ENCODE results near the gene DCUN1D4. TPM values are rescaled to one million over a fixed set of nuclear protein-coding genes. Genes with fewer than 3 reads are reported as not detected.

Gene DCUN1D4
- total RNA-seq, 1 experiment from 2014 or later, result 34.3 TPM

- TF ChIP-seq, protein P1, sequence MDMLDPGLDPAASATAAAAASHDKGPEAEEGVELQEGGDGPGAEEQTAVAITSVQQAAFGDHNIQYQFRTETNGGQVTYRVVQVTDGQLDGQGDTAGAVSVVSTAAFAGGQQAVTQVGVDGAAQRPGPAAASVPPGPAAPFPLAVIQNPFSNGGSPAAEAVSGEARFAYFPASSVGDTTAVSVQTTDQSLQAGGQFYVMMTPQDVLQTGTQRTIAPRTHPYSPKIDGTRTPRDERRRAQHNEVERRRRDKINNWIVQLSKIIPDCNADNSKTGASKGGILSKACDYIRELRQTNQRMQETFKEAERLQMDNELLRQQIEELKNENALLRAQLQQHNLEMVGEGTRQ (CRISPR knock-in tag; IDR thresholded peaks at IDR 0.05), result peak; percentile 88
- TF ChIP-seq EMX1 (CRISPR knock-in tag; IDR thresholded peaks at IDR 0.05) (no peak), ATF3 (CRISPR knock-in tag; conservative IDR thresholded peaks at IDR 0.05) (no peak), USF1 (CRISPR knock-in tag; IDR thresholded peaks at IDR 0.05) (peak; percentile 86), TP53 (CRISPR knock-in tag; IDR thresholded peaks at IDR 0.05) (no peak), RORB (CRISPR knock-in tag; IDR thresholded peaks at IDR 0.05) (no peak), ZSCAN18 (CRISPR knock-in tag; IDR thresholded peaks at IDR 0.05) (no peak)
- TF ChIP-seq, protein P2, sequence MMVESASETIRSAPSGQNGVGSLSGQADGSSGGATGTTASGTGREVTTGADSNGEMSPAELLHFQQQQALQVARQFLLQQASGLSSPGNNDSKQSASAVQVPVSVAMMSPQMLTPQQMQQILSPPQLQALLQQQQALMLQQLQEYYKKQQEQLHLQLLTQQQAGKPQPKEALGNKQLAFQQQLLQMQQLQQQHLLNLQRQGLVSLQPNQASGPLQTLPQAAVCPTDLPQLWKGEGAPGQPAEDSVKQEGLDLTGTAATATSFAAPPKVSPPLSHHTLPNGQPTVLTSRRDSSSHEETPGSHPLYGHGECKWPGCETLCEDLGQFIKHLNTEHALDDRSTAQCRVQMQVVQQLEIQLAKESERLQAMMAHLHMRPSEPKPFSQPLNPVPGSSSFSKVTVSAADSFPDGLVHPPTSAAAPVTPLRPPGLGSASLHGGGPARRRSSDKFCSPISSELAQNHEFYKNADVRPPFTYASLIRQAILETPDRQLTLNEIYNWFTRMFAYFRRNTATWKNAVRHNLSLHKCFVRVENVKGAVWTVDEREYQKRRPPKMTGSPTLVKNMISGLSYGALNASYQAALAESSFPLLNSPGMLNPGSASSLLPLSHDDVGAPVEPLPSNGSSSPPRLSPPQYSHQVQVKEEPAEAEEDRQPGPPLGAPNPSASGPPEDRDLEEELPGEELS (CRISPR knock-in tag; IDR thresholded peaks at IDR 0.05), result 0 out of 2 replicates have a peak, but pooled peaks have one; percentile 27
Observed at GRCh38 chr4:51844153-51845054, 1.5 kb downstream of the DCUN1D4 start (continued).

- Mint-ChIP-seq H3K4me1 (peaks cover 32% of the 10 kb centered on the region), H3K27ac (0 out of 2 replicates have a peak overlapping the region, but pooled peaks have one; percentile 45), H3K36me3 (no peaks in the 10 kb centered on the region), H3K9me3 (no peaks in the 10 kb centered on the region), H3K4me3 (peak overlapping the region; percentile 64), H3K27me3 (ENCODE audit: low read depth) (peaks cover 27% of the 10 kb centered on the region)
- TF ChIP-seq, protein P2 (CRISPR knock-in tag; IDR thresholded peaks at IDR 0.05), result no peak
- TF ChIP-seq MXD4 (CRISPR knock-in tag; IDR thresholded peaks at IDR 0.05; ENCODE audit: borderline replicate concordance) (no peak), CREB1 (CRISPR knock-in tag; IDR thresholded peaks at IDR 0.05) (no peak), ZSCAN18 (CRISPR knock-in tag; IDR thresholded peaks at IDR 0.05) (no peak), RORB (CRISPR knock-in tag; IDR thresholded peaks at IDR 0.05) (no peak)
- TF ChIP-seq, protein P3, sequence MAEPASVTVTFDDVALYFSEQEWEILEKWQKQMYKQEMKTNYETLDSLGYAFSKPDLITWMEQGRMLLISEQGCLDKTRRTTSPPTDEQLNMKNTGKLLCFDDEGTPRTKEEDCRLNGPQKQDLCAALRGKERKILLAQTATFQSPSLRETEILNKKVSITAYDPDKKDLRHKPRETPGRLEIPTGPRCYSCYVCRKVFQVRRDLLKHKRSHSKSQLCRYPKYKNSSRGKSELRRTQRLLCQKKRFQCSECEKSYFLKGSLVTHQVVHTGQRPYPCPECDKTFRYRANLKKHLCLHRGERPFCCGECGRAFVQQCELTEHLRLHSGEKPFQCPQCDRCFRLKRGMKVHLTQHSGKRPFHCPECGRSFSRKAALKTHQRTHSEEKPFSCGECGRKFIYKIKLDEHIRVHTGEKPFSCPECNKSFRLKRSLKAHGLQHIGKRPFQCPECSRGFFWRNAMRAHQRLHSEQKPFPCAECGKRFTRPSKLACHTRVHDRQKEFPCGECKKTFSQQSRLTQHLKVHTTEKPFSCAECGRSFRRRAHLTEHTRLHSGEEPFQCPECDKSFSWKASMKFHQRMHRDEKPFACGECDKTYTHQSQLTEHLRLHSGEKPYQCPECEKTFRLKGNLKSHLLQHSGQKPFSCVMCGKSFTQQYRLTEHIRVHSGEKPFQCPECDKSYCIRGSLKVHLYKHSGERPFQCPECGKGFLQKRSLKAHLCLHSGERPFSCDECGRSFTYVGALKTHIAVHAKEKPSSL (CRISPR knock-in tag; conservative IDR thresholded peaks at IDR 0.05), result no peak
- DNase-seq (ENCODE audit: low spot score) (no peak), ATAC-seq (no peak)
- POLR2A ChIA-PET, result interaction anchor here (0.8 kb wide), 1 partner anchor 8 kb away, joined by 3 read pairs; no protein-coding TSS in a partner anchor
- CTCF ChIA-PET, result no interaction called here
Observed at GRCh38 chr4:51845055-51845426, 2.1 kb downstream of the DCUN1D4 start.

Measured in WTC11 (cell line).